ENCODE results near the gene GATAD2A. TPM values are rescaled to one million over a fixed set of nuclear protein-coding genes. Genes with fewer than 3 reads are reported as not detected.
A peak's percentile ranks its signal among the peaks of the same experiment; 100 is the strongest.

The GATAD2A gene
- total and polyA plus RNA-seq, 8 donors, result 9.3 to 119 (median 20.2) TPM

GRCh38 chr19:19384486-19384885, 21.0 kb upstream of the GATAD2A start:
- intact Hi-C loops (cut with DNase I; ENCODE audit: low total_unique reads), result no loop called here
- H3K4me1 ChIP-seq, result peaks cover 28 to 83% (median 61%) of the 10 kb centered on the region in 4 donors
- H3K27ac ChIP-seq, result peak overlapping the region in 3 of 5 donors; percentile 90 to 92 (median 91)
- peak overlapping the region; percentile 77 to 90 (median 80) for H3K4me3 ChIP-seq
- H3K36me3 ChIP-seq, result no peaks in the 10 kb centered on the region
- no peaks in the 10 kb centered on the region for H3K9me3 ChIP-seq
- no peak for DNase-seq
- H3K27me3 ChIP-seq, result no peaks in the 10 kb centered on the region
- 55 to 76% (median 70%) methylated on average over 13 of the region's 13 CpGs for WGBS, 5 donors
- TF ChIP-seq CTCF (IDR thresholded peaks at IDR 0.05) (no peak), POLR2AphosphoS5 (IDR thresholded peaks at IDR 0.05) (no peak), POLR2A (IDR thresholded peaks at IDR 0.05) (no peak), EP300 (IDR thresholded peaks at IDR 0.05) (no peak)

- Histone ChIP-seq H3K9me3 (no peaks in the 10 kb centered on the region), H3K36me3 (no peaks in the 10 kb centered on the region), H3K4me1 (peaks cover 28 to 89% (median 64%) of the 10 kb centered on the region in 4 donors), H3K27me3 (no peaks in the 10 kb centered on the region), H3K27ac (peak overlapping the region; percentile 88 to 92 (median 90)), H3K4me3 (peak overlapping the region; percentile 77 to 90 (median 80))
- whole genome bisulfite sequencing, 5 donors, result 0 to 1% (median 1%) methylated on average over 19 to 75 of the region's 75 CpGs
- intact Hi-C loops (cut with DNase I; ENCODE audit: low total_unique reads), result no loop called here
- TF ChIP-seq EP300 (IDR thresholded peaks at IDR 0.05), result no peak
- peak in 2 of 7 experiments; percentile 12 to 25 for TF ChIP-seq CTCF (IDR thresholded peaks at IDR 0.05)
- peak; percentile 22 to 71 (median 62) for TF ChIP-seq POLR2AphosphoS5 (IDR thresholded peaks at IDR 0.05)
- no peak for TF ChIP-seq POLR2A (IDR thresholded peaks at IDR 0.05)
- DNase-seq, result peak; percentile 100
Observed at GRCh38 chr19:19385131-19385895, 20.2 kb upstream of the GATAD2A start.

GRCh38 chr19:19385896-19386869, 19.3 kb upstream of the GATAD2A start:
- H3K36me3 ChIP-seq, result no peaks in the 10 kb centered on the region
- no peaks in the 10 kb centered on the region for H3K9me3 ChIP-seq
- H3K4me3 ChIP-seq, result peak overlapping the region; percentile 77 to 90 (median 80)
- no peaks in the 10 kb centered on the region for H3K27me3 ChIP-seq
- no peak for DNase-seq
- H3K4me1 ChIP-seq, result peaks cover 28 to 89% (median 61%) of the 10 kb centered on the region in 4 donors
- WGBS, 5 donors, result 1 to 5% (median 2%) methylated on average over 12 to 75 of the region's 75 CpGs
- intact Hi-C loops (cut with DNase I; ENCODE audit: low total_unique reads), result no loop called here
- peak overlapping the region; percentile 88 to 92 (median 90) for H3K27ac ChIP-seq
- TF ChIP-seq POLR2AphosphoS5 (IDR thresholded peaks at IDR 0.05) (no peak), EP300 (IDR thresholded peaks at IDR 0.05) (no peak), CTCF (IDR thresholded peaks at IDR 0.05) (no peak), POLR2A (IDR thresholded peaks at IDR 0.05) (no peak)

GRCh38 chr19:19387108-19387507, 18.4 kb upstream of the GATAD2A start:
- intact Hi-C loops (cut with DNase I; ENCODE audit: low total_unique reads), result no loop called here
- no peak for TF ChIP-seq POLR2A (IDR thresholded peaks at IDR 0.05)
- no peak for TF ChIP-seq POLR2AphosphoS5 (IDR thresholded peaks at IDR 0.05)
- no peak for TF ChIP-seq CTCF (IDR thresholded peaks at IDR 0.05)
- TF ChIP-seq EP300 (IDR thresholded peaks at IDR 0.05), result no peak
- Histone ChIP-seq H3K4me3 (peak overlapping the region; percentile 77 to 90 (median 80)), H3K9me3 (no peaks in the 10 kb centered on the region), H3K36me3 (no peaks in the 10 kb centered on the region), H3K4me1 (peaks cover 28 to 89% (median 56%) of the 10 kb centered on the region in 4 donors), H3K27me3 (no peaks in the 10 kb centered on the region), H3K27ac (peak overlapping the region in 4 of 5 donors; percentile 89 to 92 (median 90))
- no peak for DNase-seq
- WGBS, 5 donors, result 71 to 78% (median 76%) methylated on average over 5 of the region's 5 CpGs

Measured in stomach (tissue), 9 donors.